ENCODE data around the gene ENDOU. TPM values are rescaled to one million over a fixed set of nuclear protein-coding genes. Genes with fewer than 3 reads are reported as not detected.

The ENDOU gene
- total RNA-seq, 1 donor from 2014 or later = not detected

- H3K4me1 Mint-ChIP-seq (ENCODE audit: low read depth, unreplicated experiment) = peaks cover 10% of the 10 kb centered on the region
- no peaks in the 10 kb centered on the region for H3K9me3 Mint-ChIP-seq (ENCODE audit: unreplicated experiment)
- Histone ChIP-seq H3K36me3 (ENCODE audit: insufficient read depth, low read length) (no peaks in the 10 kb centered on the region), H2AFZ (ENCODE audit: low read depth, low read length) (no peak overlapping the region), H3K9me3 (ENCODE audit: insufficient read depth, low read depth, low read length) (no peaks in the 10 kb centered on the region), H3K27ac (ENCODE audit: low read depth, low read length) (no peak overlapping the region), H3K4me3 (ENCODE audit: insufficient read depth, low read depth, low read length) (no peak overlapping the region), H3K4me2 (ENCODE audit: low read length) (no peak overlapping the region), H3K79me2 (ENCODE audit: insufficient read depth, low read length) (peaks cover 38% of the 10 kb centered on the region), H4K20me1 (ENCODE audit: insufficient read depth, low read length) (peaks cover 23% of the 10 kb centered on the region), H3K9ac (ENCODE audit: low read length) (no peak overlapping the region), H3K27me3 (ENCODE audit: insufficient read depth, low read length) (no peaks in the 10 kb centered on the region), H3K4me1 (ENCODE audit: insufficient read depth, low read length) (peaks cover 3% of the 10 kb centered on the region)
- no peaks in the 10 kb centered on the region for H3K36me3 Mint-ChIP-seq (ENCODE audit: low read depth, unreplicated experiment)
- FAIRE-seq (no peak), DNase-seq (ENCODE audit: low read depth) (no peak)
- TF ChIP-seq CTCF (IDR thresholded peaks at IDR 0.05; ENCODE audit: insufficient read depth, low read depth, low read length) (no peak), EZH2 (IDR thresholded peaks at IDR 0.05; ENCODE audit: insufficient read depth, low read length) (no peak)
- peak overlapping the region; percentile 30 for H3K4me3 Mint-ChIP-seq (ENCODE audit: unreplicated experiment)
- no peaks in the 10 kb centered on the region for H3K27me3 Mint-ChIP-seq (ENCODE audit: low read depth, unreplicated experiment)
- no peak overlapping the region for H3K27ac Mint-ChIP-seq (ENCODE audit: unreplicated experiment)
These were observed 17.9 kb downstream of the ENDOU start for GRCh38 chr12:47707355-47707754.

GRCh38 chr12:47705566-47706425 lies 19.5 kb downstream of the ENDOU start, which contains the start of gene RPAP3:
Gene RPAP3 (minus strand): TSS chr12:47706030. CDS start chr12:47702840, 3,190 bp downstream.
- Histone ChIP-seq H3K4me3 (ENCODE audit: insufficient read depth, low read depth, low read length) (peak within 1 kb of the TSS; percentile 92), H3K79me2 (ENCODE audit: insufficient read depth, low read length) (peaks cover 44% of the 10 kb centered on the region), H3K4me1 (ENCODE audit: insufficient read depth, low read length) (peaks cover 3% of the 10 kb centered on the region), H3K4me2 (ENCODE audit: low read length) (peak within 1 kb of the TSS; percentile 89), H3K36me3 (ENCODE audit: insufficient read depth, low read length) (peaks cover under 1% of the 10 kb centered on the region), H2AFZ (ENCODE audit: low read depth, low read length) (peak within 1 kb of the TSS; percentile 75), H3K27me3 (ENCODE audit: insufficient read depth, low read length) (no peaks in the 10 kb centered on the region), H3K27ac (ENCODE audit: low read depth, low read length) (peak within 1 kb of the TSS; percentile 80), H4K20me1 (ENCODE audit: insufficient read depth, low read length) (peaks cover 24% of the 10 kb centered on the region), H3K9ac (ENCODE audit: low read length) (peak within 1 kb of the TSS; percentile 82), H3K9me3 (ENCODE audit: insufficient read depth, low read depth, low read length) (no peaks in the 10 kb centered on the region)
- TF ChIP-seq EZH2 (IDR thresholded peaks at IDR 0.05; ENCODE audit: insufficient read depth, low read length) (no peak), CTCF (IDR thresholded peaks at IDR 0.05; ENCODE audit: insufficient read depth, low read depth, low read length) (peak; percentile 20)
- Mint-ChIP-seq H3K4me1 (ENCODE audit: low read depth, unreplicated experiment) (peaks cover 10% of the 10 kb centered on the region), H3K4me3 (ENCODE audit: unreplicated experiment) (peak within 1 kb of the TSS; percentile 93), H3K9me3 (ENCODE audit: unreplicated experiment) (no peaks in the 10 kb centered on the region), H3K27me3 (ENCODE audit: low read depth, unreplicated experiment) (no peaks in the 10 kb centered on the region), H3K36me3 (ENCODE audit: low read depth, unreplicated experiment) (no peaks in the 10 kb centered on the region), H3K27ac (ENCODE audit: unreplicated experiment) (peak within 1 kb of the TSS; percentile 86)
- FAIRE-seq = no peak
- DNase-seq (ENCODE audit: low read depth) = peak; percentile 81

GRCh38 chr12:47705229-47705565 lies 20.1 kb downstream of the ENDOU start:
- Mint-ChIP-seq H3K9me3 (ENCODE audit: unreplicated experiment) (no peaks in the 10 kb centered on the region), H3K4me3 (ENCODE audit: unreplicated experiment) (peak overlapping the region; percentile 91), H3K36me3 (ENCODE audit: low read depth, unreplicated experiment) (no peaks in the 10 kb centered on the region), H3K27ac (ENCODE audit: unreplicated experiment) (no peak overlapping the region), H3K4me1 (ENCODE audit: low read depth, unreplicated experiment) (peaks cover 10% of the 10 kb centered on the region), H3K27me3 (ENCODE audit: low read depth, unreplicated experiment) (no peaks in the 10 kb centered on the region)
- peak overlapping the region; percentile 80 for H3K27ac ChIP-seq (ENCODE audit: low read depth, low read length)
- TF ChIP-seq CTCF (IDR thresholded peaks at IDR 0.05; ENCODE audit: insufficient read depth, low read depth, low read length) (no peak), EZH2 (IDR thresholded peaks at IDR 0.05; ENCODE audit: insufficient read depth, low read length) (no peak)
- peaks cover 28% of the 10 kb centered on the region for H4K20me1 ChIP-seq (ENCODE audit: insufficient read depth, low read length)
- no peak for FAIRE-seq
- H3K4me3 ChIP-seq (ENCODE audit: insufficient read depth, low read depth, low read length) = peak overlapping the region; percentile 92
- H3K9ac ChIP-seq (ENCODE audit: low read length) = peak overlapping the region; percentile 82
- H3K27me3 ChIP-seq (ENCODE audit: insufficient read depth, low read length) = no peaks in the 10 kb centered on the region
- peak; percentile 4 for DNase-seq (ENCODE audit: low read depth)
- H3K4me2 ChIP-seq (ENCODE audit: low read length) = peak overlapping the region; percentile 89
- no peaks in the 10 kb centered on the region for H3K9me3 ChIP-seq (ENCODE audit: insufficient read depth, low read depth, low read length)
- H3K36me3 ChIP-seq (ENCODE audit: insufficient read depth, low read length) = peaks cover 6% of the 10 kb centered on the region
- H3K79me2 ChIP-seq (ENCODE audit: insufficient read depth, low read length) = peaks cover 49% of the 10 kb centered on the region
- peak overlapping the region; percentile 75 for H2AFZ ChIP-seq (ENCODE audit: low read depth, low read length)
- peaks cover 3% of the 10 kb centered on the region for H3K4me1 ChIP-seq (ENCODE audit: insufficient read depth, low read length)

Data from astrocyte (in vitro differentiated cells and primary cell).